Epithelial cell of prostate (primary cell): Measurements from ENCODE around the gene ST8SIA4.
A peak's percentile ranks its signal among the peaks of the same experiment; 100 is the strongest.

ENCODE experiments used
- DNase-seq: peaks from one replicate; pipeline ENCODE4 v3.0.0-alpha.2; 2011; ENCODE audit warnings: low read depth, low spot score
- H3K27ac ChIP-seq: fragments of 450-650 bp; 2 replicates; pipeline ENCODE4 v1.5.1; 2017; ENCODE audit warnings: mild to moderate bottlenecking

ST8SIA4 gene

DNA sequence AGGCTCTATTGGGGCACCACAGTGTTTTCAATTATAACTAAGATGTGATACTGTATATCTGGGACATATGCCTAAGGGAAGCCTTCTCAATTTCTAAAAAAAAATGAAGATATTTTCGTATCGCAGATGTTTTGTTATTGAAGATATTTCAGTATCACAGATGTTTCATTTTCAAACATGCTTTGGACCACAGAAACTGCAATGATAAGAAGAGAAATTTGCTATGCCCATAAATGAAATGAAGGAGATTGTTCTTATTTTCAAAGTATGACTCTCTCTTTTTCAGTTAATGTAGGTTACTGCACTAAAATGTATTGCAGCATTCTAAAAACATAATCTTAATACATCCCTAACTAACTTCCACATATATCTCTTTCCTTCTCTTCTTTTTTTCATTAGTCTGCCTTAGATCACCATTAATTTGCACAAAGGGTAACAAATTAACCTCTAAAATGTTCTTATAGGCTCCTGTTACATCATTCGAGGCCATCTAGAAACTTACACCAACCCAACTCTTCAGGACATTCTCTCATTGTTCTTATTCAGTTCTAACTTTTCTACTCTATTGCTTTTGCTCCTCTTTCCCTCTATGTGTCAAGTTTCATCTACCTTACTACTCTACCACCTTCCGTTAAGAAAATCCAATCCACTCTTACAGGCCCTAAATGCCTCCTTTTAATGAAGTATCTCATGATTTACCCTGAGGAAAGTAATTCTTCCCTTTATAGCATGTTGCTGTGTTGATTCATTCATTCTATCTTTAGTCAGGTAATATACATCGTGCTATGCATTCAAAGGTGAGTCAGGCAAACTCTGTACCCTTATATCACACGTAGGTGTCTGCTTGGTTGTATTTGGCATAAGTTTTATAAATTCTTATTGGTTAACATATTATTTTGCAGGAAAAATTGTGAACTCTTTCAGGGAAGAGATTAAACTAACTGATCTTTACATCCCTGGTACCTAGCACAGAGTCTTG, 70.5 kb downstream of the ST8SIA4 start:
- no peak overlapping the region for H3K27ac ChIP-seq
- no peak for DNase-seq

DNA sequence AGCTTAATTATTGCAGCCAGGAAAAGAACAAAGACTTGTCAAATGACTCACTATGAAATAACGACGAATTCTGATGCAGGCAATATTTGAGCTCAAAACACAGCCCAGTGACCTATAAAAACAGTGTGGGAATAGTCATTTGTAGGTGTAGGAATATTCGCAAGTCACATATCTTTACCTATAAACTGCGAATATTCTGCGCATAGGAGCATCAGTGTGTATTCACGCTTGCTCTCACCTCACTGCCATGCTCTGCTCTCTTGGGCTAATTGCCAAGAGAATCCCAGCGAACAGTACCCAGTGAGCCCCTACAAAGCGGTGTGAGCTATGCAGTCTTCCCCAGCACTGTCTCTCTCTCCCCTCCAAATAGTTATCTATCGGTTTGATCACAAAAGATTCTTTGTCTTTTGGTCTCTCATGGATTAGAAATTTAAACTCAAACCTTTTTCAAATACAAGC, 74.2 kb downstream of the ST8SIA4 start:
- no peak for DNase-seq
- peak overlapping the region; percentile 84 for H3K27ac ChIP-seq

DNA sequence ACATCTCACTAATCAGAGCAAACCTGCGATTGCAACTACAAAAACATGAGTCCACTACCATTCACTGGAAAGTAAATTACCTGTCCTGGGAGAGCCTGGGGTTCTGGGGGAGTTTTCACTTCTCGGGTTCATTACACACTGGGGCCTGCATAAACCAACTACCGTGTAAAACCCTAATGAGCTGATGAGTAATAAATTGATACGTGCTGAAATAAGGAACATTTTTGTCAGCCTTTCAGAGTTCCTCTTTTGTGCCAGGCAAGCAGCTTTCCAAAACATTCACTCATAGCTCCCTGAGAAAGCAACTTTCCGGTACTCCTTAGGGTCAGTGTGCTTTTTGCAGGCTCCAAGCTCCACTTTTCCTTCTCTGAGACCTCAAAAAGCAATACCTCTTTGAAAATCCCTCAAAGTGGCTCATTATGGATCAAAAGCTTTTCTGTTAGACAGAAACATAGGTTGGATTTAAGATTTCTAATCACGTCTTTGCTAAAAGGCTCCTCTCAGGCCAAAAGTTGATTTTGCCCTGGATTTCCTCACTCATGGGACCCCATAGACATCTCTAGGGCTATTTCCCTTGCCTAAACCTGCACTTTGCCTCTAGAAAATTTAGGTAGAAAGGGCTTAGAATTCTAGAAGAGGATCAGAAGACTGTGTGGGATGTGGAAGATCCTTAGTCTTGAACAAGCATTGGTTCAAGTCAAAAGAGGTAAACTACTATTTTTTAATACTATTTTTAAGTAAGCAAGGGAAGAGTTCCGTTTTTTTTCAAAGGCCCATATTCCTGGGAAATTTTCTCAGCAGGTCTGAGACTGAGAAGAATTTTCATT, 74.8 kb downstream of the ST8SIA4 start:
- peak overlapping the region; percentile 84 for H3K27ac ChIP-seq
- DNase-seq = no peak

DNA sequence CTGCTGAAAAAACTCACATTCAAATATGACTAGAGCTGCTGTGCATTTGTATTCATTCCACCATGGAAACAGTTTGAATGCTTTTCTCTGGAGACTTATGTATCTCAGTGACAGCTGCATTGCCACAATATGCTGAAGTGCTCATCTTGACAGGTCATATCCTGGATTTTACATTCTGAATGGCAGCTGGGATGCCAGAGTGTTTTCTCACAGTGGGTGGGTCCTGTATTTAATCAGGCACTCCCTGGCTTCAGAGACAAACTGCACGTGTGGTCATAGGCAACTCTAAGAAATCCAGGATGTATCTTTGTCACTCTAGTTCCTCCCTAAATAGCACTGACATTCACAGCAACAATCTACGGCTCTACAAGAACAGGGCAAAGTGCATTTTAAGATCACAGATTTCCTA, 75.6 kb downstream of the ST8SIA4 start:
- peak overlapping the region; percentile 84 for H3K27ac ChIP-seq
- no peak for DNase-seq

DNA sequence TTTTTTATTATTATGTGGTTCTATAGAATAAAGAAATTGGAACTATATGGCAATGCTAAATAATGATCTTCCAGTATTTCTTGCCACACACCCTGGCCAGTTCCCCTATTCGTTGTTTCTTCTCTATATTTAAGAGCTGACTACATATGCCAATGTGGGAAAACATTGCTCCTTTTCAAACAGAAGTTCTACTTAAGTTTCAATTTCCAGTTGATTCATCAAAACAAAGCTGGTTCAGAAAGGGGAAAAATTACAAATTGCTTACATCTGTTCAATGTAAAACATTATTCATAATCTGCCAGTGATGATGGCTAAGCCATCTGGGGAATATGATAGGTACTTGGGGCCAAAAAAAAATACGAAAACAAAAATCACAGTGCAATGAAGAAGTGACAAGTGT, 76.9 kb downstream of the ST8SIA4 start:
- H3K27ac ChIP-seq = peak overlapping the region; percentile 84
- no peak for DNase-seq

DNA sequence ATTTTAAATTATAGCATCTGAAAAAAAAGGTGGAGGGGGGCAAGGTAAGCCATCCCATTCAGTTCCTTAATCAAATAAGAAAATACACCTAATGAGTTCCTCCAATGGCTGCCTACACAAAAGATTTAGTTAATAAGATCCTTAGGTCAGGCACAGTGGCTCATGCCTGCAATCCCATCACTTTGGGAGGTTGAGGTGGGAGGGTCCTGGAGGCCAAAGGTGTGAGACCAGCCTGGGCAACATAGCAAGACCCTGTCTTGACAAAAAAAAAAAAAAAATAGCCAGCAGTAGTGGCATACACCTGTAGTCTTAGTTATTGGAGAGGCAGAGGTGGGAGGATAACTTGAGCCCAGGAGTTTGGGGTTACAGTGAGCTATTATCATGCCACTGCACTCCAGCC, 78.4 kb downstream of the ST8SIA4 start:
- no peak overlapping the region for H3K27ac ChIP-seq
- no peak for DNase-seq

DNA sequence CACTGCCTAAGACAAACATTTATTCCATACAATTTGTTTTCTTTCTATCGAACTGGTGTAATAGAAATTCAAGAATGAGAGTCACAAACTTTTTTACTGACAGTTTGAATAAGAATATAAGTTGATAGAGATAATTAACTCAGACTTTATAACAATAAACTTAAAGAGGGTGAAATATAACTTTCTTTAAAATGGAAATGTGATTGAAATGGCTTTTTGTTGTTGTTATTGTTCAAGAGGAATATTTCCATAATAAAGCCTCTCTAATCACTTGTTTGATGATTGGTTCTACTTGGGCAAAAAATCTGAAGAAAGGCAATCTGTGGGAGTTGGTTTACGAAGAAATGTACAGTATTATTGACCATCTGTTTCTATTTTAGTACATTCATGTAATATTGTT, 79.3 kb downstream of the ST8SIA4 start:
- DNase-seq = no peak
- H3K27ac ChIP-seq = peak overlapping the region; percentile 84

DNA sequence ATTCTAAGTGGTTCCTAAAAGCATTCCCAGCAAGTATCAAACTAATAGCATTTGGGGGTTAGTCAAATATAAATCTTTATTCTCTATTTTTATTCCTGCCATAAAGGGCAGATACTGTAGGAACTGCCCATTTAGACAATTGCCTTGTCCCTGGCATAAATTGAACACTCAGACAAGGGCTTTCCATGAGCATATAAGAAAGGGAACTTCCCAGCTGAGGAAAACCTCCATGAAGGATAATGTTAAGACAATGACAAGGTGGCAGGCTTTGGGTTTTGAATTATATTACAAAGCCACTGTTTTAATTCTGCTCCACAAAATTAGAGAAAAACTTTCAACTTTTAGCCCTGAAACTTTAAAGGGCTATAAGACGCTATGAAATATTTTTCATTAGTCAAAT, 81.3 kb downstream of the ST8SIA4 start:
- H3K27ac ChIP-seq = peak overlapping the region; percentile 84
- DNase-seq = no peak

DNA sequence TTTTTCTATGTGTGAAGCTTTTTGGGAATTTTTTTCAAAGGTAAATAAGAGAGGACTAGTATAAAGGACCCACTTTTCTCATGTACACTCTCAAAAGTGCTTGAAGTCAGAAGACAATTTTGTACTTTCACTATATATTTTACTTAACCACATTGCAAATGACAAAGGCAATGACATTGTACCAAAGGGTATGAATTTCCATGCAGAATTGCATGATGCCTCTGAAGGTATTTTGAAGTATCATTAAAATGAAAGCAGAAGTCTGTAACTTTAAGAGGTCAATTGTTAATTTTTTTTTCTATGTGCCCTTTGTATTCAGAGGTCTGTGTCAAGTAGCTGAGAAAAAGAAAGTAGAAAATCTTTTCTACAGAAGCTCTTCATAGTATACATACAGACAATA, 84.7 kb downstream of the ST8SIA4 start:
- no peak for DNase-seq
- no peak overlapping the region for H3K27ac ChIP-seq

DNA sequence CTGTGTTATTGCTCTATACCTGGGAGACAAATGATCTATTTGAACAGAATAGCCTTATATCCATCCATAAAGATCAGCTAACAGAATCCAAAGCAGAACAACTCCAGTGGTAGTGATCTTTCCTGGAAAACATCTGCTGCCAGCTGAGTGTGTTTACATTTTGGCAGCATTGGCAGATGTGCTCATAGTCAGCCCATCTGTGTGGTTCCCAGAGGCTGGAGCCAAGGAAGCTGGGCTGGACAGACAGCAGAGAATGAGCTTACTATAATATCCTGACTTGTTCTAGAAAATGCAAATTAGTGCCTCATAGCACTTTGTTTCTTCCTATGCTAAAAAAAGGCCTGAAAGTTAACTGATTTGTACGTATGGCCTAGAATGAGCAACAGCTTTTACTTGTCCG, 99.7 kb downstream of the ST8SIA4 start:
- DNase-seq = no peak
- H3K27ac ChIP-seq = no peak overlapping the region

DNA sequence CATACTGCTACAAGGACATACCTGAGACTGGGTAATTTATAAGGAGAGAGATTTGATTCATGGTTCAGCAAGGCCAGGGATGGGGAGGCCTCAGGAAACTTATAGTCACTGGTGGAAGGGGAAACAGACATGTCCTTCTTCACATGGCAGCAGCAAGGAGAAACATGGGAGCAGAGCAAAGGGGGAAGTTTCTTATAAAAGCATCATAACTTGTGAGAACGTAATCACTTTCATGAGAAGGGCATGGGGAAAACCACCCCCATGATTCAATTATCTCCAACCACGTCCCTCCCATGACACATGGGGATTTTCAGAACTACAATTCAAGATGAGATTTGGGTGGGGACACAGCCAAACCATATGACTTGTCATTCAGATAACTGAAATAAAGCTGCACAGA, 100.9 kb downstream of the ST8SIA4 start:
- no peak for DNase-seq
- no peak overlapping the region for H3K27ac ChIP-seq

DNA sequence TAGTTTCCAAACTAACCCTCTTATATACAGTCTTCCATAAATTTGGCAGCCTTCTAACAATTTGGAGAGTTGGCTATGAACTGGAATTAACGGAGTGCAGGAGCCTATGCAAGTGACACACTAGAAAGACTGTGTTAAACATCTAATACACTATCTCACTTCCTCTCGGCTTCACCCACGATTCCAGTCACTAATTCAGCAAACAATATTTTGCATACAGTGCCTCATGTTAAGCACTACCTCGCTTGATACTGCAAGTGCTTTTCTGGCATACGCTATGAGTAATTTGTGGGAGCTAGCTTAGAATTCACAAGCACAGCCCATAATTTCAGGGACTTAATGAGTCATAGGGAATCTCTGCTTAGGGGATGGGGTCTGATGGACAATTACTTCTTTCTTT, 102.5 kb downstream of the ST8SIA4 start:
- no peak for DNase-seq

DNA sequence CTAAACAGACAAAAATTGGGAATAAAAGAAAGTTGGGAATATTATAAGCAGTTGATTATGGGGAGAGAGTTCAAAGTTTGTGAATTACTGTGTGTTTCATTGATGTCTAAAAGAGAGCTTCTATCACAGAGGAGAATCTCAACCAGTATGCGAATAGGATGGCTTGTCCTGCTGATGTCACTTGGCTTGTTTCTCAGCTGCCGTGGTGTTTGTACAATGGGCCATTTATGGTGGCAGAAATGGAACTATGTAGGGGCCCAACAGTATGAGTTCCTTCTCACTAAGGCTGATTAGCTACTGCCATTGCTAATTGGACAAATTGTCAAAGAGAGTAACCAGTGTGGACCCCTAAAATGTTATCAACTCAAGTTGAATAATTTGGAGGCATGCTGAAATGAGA, 103.9 kb downstream of the ST8SIA4 start:
- H3K27ac ChIP-seq = no peak overlapping the region
- DNase-seq = no peak

More for the DNA sequence above, 102.5 kb downstream of the ST8SIA4 start:
- no peak overlapping the region for H3K27ac ChIP-seq

DNA sequence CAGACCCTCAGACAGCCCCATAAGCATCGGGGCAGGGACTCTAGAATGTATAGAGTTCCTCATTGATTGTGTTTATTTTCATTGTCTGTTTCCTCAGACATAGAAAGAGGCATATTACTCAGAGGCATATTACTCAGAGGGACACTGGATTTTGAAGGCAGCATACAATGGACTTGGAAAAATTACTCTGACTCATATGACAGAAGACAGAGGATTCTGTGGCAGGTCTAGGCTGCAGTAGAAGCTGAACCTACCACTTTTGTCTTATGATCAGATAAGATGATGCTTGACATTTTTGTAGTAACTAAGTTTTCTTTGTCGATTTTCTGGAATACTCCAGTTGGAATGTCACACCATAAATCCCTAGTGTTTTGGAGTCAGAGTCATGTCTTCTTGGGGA, 105.2 kb downstream of the ST8SIA4 start:
- DNase-seq = peak; percentile 55
- no peak overlapping the region for H3K27ac ChIP-seq

DNA sequence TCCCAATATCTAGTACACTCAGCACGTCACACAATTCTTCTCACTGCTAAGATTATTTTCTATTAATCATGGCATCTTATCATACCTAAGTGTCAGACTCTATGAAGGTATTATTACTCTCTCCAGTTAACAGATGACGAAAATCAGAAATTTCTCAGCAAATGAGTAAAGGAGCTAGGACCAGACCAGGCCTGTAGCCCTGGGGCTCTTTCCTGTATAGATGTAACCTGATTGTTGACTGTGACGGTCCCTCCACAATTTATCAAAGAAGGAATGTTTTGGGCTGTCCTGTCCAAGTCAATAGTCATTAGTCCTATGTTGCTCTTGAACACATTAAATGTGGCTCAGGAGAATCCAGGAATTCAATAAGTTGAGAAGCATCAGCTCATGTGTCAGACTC, 106.2 kb downstream of the ST8SIA4 start:
- H3K27ac ChIP-seq = no peak overlapping the region
- no peak for DNase-seq

DNA sequence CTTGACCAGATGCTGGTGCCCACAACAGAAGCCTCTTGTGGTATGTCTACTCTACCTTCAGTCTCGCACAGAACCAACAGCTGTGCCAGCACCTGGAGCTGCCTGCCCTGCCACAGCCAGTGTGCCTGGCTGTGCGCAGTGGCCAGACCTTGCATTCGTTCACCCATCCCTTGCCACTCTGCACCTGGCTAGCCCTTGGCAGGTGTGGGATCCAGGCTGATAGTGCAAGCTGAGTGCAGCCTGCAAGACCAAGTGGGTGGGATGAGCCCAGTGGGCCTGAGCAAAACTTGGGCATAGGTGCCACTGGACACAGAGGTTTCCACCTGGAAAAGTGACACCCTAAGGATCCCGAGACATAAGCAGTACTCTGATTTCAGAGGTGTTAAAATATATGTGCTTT, 108.2 kb downstream of the ST8SIA4 start:
- H3K27ac ChIP-seq = no peak overlapping the region

DNA sequence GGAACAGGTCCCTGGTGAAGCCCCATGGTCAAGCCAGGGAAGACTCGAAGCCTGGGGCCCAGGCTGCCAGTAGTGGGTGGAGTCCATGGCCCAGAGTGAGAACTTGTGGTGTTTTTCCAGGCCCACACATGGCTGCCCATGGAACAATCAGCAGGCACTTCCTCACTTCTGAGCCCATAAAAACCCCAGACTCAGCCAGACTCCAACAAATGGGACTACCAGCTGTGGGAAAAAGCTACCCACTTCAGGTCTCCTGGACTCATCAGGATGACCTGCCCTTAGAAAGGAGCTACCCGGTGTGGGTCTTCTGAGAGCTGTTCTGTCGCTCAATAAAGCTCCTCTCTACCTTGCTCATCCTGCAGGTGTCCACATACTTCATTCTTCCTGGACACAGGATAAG, 108.9 kb downstream of the ST8SIA4 start:
- DNase-seq = no peak
- H3K27ac ChIP-seq = no peak overlapping the region

More for the DNA sequence above, 108.2 kb downstream of the ST8SIA4 start:
- DNase-seq = no peak

DNA sequence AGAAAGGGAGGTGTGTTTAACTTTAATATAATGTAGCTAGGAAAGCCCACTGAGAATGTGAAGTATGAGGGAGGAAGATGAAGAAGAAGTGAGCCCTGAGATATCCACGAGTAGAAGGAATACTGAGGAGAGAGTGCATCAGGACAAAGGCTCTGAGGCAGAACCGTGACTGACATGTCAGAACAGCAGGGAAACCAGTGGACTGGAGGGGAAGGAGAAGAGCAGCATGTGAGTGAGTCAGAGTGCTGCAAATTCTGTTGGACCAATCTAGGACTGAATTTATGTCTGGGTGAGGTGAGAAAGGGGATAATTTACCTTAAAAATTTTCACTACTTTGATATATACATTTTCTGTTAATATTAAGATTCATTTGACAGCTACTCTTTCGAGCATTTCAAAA, 110.3 kb downstream of the ST8SIA4 start:
- no peak overlapping the region for H3K27ac ChIP-seq
- DNase-seq = no peak

DNA sequence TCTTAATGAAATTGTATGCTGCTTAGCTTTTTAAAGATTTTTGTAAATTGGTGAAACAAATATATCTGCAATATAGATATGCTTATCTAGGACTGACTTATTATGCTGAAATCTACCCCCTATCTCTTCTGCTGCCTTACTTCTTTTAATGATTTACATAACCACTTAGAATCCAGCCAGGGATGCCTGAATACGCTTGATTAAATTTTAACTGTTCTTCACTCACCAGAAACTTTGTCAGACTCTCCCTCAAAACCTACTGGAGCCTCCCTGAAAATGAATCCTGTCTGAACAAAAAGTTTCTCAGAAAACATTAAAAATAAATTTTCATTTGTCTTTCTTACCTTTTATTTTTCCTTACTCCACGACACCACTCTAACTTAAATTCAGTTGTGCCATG, 111.7 kb downstream of the ST8SIA4 start:
- no peak for DNase-seq
- no peak overlapping the region for H3K27ac ChIP-seq

DNA sequence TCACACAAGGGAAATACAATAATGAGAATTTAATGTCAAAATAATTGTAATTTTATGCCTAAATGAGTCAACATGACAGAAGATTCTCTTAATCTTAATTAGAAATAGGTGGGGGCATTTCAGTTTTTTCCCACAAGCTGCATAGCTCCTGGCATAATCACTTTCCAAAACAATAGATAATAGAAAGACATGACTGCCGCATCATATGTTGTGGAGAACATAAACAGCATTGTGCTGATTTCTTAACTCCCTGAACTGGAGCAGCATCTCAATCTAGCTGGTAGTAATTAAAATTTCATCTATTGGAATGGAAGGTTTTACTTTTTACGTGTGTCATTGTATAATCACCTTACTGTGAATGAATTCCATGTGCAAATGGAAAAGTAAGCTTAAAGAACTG, 112.1 kb downstream of the ST8SIA4 start:
- no peak for DNase-seq
- H3K27ac ChIP-seq = no peak overlapping the region

DNA sequence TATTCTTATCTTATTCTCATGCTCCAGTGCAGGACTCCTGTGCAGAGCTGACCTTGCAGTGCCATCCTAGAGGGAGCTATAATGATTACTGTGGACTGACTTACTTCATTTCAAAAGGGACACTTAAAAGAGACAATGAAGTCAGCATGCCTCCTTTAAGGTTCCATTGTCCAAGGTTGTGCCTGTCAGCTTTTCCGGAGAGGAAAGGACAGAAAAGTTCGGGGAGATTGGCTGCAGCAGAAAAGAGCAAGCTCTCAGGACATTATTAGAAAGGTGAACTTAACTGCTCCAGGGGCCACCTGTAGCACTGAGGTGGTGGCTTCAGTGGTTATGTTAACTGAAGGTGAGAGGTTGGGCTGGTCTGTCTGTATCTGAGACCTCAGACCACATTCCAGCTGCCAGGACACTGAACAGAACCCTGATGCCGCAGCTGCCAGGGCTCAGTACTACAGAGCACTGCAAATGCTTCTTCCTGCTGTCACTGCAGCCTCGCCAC, 112.9 kb downstream of the ST8SIA4 start:
- DNase-seq = no peak
- H3K27ac ChIP-seq = no peak overlapping the region
